Activated CD8-positive, alpha-beta memory T cell treated with anti-CD3 and anti-CD28 coated beads, Interleukin-2, amount 50 U/mL, for 1 hour (primary cell): ENCODE data around the gene GPD1.
"Not testable (repeated sequence)": the region's sequence is repeated elsewhere in the genome, so short reads cannot be mapped to it uniquely, and the experiment has no call there.

Experiments
- DNase-seq: peaks from one replicate; pipeline ENCODE4 v3.0.0-alpha.2; 2020; ENCODE audit errors: extremely low read depth

The GPD1 gene

DNA sequence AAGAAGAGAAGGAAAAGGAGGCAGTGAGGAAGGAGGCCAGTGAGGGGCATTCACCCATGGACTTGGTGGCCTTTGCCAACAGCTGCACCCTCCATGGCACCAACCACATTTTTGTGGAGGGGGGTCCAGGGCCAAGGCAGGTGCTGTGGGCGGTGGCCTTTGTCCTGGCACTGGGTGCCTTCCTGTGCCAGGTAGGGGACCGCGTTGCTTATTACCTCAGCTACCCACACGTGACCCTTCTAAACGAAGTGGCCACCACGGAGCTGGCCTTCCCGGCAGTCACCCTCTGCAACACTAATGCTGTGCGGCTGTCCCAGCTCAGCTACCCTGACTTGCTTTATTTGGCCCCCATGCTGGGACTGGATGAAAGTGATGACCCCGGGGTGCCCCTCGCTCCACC is 30.1 kb upstream of the GPD1 start:
- no peak for DNase-seq

DNA sequence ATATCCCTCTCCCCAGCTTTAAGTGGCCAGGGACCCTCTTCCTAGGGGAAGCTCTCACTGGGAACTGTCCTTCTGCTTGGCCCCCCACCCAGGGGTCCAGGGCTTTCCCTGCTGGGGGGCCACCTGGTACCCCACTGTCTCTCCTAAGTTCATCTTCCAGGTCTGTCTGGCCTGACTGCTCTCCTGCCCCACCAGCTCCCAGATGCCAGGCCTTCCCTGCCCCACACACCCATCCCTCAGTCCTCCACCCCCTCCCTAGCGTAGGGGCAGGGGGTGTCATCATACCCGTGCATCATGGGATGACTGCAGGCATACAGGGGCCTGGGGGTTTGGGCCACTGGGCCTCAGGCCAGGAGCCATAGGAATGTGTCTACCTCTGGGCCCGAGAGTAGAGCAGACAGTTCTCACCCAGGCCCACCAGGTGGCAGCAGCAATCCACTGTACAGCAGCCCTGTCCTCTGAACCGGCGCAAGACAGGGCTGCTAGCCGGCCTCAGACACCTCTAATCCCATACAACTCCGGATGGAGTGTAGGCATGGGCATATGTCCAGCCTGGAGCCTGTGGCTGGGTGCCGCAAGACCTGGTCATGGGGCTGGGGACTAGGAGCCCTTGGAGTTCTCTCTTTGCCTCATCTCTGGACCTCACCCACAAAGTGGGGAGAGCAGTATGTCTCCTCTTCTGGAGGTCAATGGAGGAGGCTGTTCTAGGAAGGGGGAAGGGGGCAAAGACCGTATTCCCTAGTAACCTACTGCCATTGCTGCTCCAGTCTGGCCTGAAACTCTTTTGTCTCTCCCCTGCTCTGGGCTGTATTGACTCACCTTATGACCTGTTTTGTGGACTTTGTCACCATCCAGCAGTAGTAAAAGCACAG is 28.6 kb upstream of the GPD1 start:
- DNase-seq: no peak

DNA sequence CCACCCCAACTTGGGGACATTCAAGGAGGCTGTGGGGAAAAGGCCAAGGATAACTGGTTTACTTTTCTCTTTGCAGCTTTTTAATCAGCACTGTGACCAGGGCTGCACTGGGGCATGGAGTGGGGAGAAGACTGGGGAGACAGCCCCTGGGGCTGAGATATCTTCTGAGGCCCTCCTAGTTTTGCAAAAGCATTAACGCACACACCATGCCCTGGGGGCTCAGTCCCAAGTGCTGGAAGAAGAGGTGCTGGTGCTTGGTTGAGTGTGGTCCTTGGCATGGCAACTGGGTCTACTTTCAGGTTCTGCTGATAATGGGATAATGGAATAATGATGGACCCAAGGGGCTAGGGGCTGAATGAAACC is 28.0 kb upstream of the GPD1 start:
- no peak for DNase-seq

DNA sequence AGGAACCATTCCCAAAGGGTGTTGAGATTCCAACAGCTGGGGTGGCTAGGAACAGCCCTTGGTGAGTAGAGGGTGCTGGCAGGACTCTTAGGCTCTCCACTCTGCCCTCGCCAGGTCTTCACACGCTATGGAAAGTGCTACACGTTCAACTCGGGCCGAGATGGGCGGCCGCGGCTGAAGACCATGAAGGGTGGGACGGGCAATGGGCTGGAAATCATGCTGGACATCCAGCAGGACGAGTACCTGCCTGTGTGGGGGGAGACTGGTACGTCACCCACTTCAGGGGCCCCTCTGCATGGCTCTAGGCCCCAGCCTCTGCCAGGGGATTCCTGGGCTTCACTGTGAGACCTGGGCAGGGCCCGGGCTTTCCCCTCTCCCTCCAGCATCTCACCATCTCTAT is 26.7 kb upstream of the GPD1 start:
- DNase-seq: no peak

DNA sequence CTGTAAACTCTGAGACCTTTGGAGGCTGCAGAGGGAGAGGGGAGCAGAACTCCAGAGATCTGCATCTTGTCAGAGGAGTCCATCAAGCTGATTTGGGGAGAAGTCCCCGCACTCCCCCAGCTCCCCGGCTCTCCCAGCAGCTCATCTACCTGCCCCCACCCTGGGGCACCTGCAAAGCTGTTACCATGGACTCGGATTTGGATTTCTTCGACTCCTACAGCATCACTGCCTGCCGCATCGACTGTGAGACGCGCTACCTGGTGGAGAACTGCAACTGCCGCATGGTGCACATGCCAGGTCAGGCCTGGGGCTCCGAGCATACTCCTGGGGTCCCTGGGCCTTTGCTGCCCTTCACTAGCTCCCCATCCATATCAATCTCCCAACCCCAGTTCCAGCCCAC is 25.5 kb upstream of the GPD1 start:
- DNase-seq: no peak

DNA sequence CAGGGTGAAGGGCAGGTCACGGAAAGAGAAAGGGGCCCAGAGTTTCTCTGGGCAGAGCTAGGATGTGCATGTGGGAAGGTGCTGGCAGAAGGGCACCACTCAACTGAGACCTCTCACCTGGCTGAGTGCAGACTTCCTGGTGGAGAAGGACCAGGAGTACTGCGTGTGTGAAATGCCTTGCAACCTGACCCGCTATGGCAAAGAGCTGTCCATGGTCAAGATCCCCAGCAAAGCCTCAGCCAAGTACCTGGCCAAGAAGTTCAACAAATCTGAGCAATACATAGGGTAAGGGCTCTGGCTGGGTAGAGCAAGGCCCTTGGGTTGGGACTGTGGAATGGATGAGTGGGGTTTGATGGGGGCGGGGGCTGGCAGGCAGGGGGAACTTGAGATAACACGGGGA is 24.0 kb upstream of the GPD1 start:
- DNase-seq: no peak

DNA sequence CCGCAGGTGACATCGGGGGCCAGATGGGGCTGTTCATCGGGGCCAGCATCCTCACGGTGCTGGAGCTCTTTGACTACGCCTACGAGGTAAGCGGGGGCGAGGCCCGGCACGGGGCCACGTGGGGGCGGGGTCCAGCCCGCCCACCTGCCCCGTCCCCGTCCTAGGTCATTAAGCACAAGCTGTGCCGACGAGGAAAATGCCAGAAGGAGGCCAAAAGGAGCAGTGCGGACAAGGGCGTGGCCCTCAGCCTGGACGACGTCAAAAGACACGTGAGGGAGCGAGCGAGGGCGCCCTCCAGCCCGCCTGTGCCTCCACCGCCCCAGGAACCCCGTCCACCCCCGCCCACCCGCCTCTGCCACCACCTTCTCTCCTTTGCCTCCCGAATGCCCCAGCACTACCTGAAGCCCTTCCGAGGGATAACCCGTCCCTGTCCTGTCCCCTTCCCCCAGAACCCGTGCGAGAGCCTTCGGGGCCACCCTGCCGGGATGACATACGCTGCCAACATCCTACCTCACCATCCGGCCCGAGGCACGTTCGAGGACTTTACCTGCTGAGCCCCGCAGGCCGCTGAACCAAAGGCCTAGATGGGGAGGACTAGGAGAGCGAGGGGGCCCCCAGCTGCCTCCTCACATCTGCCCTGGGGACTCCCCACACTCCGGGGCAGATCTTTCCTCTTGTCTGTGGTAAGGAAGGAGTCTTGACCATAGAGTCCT is 22.6 kb upstream of the GPD1 start:
- DNase-seq: no peak

DNA sequence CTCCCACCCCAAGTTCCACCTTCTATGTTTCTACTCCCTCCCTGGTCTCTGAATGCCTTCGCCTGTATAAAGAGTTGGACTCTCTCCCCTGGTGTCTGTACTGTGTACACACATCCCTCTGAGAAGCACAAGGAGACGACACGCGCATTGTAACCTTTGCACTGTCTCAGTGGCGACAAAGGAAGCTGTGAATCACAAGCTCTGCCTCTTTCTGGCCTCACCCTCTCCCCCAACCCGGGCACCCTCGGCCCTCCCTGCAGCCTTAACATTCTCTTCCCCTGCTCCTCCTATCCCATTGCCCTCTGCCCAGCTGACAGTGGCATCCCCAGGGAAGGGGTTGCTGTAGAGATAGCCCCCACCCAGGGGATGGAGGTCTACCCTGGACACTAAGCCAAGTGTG is 21.2 kb upstream of the GPD1 start:
- DNase-seq: no peak

DNA sequence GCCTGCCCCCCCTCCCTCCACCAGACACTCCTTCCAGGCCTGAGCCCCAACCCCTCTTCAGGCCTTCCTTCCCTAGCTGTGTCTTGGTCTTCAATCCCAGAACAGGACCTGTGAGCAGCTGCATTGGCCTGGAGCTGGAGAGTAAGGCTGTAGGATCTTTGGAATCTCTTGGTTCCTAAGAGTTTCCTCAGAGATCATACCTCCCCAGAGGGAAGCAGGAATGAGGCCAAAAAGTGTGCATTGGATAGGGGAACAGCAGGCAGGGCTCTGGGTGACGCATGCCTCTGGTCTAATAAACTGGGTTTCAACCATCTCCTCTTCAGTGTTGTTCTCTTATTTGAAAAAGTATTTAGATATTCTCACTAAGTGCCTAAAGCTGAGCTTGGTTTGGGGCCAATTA is 20.5 kb upstream of the GPD1 start:
- no peak for DNase-seq

DNA sequence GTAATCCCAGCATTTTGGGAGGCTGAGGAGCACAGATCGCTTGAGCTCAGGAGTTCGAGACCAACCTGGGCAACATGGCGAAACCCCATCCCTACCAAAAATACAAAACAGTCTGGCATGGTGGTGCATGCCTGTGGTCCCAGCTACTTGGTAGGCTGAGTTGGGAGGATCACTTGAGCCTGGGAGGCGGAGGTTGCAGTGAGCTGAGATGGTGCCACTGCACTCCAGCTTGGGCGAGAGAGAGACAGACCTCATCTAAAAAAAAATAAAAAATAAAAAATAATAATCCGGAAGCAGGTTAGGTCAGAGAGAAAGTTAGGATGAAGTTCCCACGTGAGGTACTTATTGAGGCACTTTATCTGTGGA is 19.4 kb upstream of the GPD1 start:
- not testable (repeated sequence) for DNase-seq

DNA sequence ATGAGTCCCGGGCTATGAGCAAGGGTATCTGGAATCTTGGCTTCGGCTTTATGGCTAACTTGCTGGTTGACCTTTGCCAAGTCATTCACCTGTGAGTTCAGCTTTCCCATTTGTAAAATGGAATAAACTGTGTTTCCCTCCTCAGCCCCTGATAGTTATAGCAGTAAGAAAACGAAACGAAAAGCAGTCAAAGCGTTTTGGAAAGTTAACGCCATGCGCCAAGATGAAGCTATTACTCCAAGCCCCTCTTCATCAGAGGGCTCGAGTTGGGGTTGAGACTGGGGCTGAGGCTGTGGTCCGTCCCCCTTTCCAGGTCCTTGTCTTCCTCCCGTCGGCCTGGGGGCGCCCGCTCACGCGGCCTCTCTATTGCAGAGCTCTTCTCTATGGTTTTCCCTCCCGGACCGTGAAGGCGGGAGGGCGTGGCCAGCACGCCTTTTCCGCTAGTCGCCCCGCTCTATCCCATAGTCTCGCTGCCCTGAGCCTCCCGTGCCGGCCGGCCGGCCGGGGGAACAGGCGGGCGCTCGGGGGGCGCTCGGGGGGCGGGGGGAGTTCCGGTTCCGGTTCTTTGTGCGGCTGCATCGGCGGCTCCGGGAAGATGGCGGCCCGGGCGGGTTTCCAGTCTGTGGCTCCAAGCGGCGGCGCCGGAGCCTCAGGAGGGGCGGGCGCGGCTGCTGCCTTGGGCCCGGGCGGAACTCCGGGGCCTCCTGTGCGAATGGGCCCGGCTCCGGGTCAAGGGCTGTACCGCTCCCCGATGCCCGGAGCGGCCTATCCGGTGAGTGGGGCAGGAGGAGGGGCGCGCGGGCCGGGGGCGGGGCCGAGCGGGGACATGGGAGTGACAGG is 18.8 kb upstream of the GPD1 start, which contains the start of gene SMARCD1:
Gene SMARCD1, plus strand, starts transcription at position 568 of the 840 bp plus-strand sequence. Its CDS starts 28 bp downstream, at position 596.
- peak; percentile 66 for DNase-seq

DNA sequence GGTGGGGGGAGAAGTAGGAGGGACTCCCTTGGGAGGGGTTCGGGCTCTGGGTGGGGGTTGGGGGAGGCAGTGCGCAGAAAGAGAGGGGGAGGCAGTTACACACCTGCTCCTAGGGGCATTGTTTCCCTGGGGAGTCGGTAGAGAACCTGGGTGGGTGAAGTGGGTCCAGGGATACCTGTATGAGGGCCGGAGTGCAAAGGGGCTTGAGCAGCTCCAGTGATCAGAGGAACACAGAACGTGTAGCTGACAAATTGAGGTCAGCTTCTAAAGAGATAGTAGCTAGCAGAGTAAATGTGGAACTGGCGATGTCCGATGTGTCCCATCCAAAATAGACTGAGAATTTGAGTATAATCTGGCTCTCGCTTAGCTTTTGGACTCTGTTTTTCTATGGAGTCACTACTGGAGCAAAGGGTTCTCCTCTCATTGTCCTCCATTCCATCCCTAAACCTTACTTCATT is 18.2 kb upstream of the GPD1 start:
- peak; percentile 29 for DNase-seq

DNA sequence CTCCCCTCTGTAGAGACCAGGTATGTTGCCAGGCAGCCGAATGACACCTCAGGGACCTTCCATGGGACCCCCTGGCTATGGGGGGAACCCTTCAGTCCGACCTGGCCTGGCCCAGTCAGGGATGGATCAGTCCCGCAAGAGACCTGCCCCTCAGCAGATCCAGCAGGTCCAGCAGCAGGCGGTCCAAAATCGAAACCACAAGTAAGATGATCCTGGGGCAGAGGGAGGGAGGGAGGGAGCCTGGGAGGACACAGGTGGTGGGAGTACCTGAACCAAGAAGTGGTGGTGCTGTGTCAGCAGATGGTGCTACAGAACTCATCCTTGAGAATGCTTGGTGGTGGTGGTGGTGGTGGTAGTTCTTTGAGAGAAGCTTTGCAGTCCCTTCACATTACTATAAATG is 17.7 kb upstream of the GPD1 start:
- DNase-seq: no peak

DNA sequence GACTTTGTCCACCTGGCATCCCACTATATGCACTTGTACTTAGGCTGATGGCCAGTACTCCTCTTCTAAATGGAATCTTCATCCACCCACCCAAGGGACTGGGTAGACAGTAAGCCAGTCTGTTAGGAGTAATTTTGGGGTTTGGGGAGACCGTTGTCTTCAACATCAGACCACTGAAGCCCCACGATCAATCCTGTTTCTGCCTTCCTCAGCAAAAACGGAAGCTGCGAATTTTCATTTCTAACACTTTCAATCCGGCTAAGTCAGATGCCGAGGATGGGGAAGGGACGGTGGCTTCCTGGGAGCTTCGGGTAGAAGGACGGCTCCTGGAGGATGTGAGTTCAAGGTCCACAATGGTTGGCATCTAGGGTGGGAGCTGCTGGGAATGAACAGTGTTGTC is 16.7 kb upstream of the GPD1 start:
- no peak for DNase-seq

DNA sequence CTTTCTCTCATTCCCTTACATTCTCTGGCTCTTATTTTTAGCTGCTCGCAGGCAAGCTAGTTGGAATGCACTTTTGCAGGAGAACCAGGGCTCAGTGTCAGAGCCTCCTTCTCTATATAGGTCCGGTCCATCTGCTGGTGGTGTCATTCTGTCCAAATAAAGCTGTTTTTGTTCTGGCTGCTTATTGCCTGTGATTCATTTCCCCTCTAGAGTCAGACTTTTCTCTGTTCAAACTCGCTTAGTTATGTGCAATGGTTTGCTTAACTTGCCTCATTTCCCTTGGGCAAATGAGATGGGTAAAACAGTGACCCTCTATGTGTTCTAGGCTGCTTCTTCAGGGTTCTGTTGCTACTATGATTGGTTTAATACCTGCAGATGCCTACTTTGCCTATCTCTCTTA is 15.8 kb upstream of the GPD1 start:
- no peak for DNase-seq

DNA sequence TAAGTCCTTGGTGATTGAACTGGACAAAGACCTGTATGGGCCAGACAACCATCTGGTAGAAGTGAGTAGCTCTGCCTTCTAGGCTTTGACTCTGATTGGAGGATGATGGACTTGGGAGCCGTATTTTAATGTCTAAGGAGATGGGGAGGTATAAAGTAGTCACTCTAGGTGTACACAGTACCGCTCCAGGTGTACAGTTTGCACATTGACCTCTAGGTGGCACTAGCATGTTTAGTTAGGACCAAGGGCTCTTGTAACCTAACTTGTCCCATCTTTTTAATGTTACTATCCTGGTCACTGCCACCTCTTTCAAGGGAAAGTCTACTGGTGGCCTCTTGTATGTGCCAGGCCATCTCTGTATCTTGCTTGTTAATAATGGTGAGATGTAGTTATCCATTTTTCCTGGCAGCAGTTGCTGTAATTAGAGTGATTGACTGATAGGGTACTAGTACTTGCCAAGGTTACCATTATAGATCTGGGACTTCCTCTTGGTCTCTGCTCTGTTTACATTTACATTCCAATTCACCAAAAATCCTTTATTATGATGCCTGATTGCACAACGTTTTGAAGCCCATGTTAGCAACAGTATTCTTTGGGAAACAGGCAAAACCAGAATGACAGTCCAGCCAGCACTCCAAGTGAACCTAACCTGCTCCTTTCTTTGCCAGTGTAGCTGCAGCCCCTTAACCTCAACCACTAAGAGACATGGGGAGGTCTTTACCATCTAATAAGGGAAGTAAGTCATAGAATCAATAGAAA is 15.1 kb upstream of the GPD1 start:
- DNase-seq: no peak

DNA sequence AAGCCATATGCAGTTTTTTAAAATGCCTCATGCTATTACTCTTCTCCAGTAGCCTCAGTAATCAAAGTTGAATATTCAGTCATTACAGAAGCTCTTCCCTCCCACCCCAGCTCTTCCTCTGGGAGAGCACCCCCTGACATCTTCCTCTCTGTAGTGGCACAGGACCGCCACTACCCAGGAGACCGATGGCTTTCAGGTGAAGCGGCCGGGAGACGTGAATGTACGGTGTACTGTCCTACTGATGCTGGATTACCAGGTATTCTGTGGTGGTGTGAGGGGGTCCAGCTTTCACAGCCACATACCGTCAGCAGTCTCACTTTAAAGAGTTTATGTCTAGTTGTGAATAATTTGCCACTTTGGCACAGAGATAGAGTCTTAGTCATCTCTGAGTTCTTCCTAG is 14.1 kb upstream of the GPD1 start:
- DNase-seq: no peak

DNA sequence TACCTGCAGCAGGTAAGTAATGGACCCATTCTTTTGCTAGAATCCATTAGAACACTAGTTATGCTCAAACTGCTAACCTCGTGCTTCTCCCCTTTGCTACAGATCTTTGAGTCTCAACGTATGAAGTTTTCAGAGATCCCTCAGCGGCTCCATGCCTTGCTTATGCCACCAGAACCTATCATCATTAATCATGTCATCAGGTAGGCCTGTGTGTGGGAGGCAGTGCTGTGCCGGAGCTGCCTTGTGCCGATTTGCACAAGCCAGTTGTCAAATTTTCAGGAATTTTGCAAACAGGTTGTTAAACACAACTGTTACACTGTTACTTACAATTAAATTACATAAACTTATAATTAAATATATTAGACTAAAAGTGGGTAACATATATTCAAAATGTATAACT is 13.4 kb upstream of the GPD1 start:
- DNase-seq: no peak

DNA sequence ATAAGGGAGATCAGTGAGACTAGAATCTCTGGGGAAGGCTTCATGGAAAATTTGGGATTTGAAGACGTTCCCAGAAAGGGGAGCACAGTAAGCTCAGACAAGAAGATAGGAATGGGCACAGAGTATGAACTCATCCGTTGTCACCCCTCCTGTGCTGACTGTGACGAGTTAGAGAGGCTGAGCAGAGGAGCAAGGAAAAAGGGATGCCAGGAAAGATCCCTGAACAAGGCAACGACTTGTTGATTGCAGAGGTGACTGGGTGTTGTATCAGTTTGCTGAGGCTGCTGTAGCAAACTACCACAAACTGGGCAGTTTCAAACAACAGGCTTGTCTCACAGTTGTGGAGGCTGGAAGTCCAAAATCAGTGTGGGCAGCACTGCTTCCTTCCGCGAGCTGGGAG is 5.9 kb upstream of the GPD1 start:
- no peak for DNase-seq

DNA sequence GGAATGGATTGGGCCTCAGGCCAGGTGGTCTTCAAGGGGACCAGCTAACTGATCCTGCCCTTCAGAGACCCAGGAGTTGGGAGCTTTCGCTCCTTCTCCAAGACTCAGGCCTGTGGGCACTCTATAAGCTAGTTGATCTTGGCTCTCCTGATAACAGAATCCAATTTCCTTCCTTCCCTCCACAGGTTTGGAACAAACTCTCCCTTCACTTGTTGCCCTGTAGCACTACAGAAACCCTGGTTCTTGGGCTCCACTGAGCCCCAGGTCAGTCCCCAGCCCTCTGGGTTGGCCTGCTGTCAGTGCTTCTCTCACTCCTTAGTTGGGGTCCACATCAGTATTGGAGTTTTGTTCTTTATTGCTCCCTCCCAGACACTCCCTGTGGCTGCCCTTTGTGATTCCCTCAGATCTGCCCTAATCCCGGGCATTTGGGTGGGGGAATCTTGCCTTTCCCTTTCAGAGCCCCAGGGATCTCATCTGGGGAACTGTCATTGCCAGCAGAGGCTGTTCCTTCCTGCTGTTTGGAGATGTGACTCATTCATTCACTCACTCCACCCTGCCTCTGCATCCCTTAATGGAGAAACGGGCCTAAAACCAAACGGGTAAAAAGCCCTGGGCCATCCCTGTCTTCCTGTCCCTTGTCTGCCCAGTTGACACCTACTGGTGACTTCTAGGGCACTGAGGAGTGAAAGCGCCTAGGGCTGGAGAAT is 4.4 kb upstream of the GPD1 start:
- no peak for DNase-seq

DNA sequence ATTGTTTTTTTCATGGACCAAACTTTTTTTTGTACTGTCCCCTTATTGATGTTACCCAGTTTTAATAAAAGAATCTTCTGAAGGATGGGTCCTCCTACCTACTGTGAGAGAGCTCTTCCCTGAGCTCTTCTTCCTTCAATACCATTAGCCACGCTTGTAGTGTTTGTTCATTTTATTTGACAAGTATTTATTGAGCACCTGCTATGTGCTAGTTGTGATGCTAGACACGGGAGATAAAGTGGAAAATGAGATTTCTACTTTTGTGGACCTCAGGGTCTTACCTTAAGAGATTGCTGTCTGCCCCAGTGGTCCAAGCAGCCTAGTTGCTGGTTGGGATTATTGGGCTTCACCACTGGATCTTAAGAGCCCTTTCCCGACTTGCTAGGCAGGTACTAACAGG is 3.2 kb upstream of the GPD1 start:
- DNase-seq: no peak
